Heart left ventricle (tissue), 13 donors: Measurements from ENCODE around the gene NFIA.

Experiments used
- CTCF ChIP-seq, 12 donors: fragments of 200-600 bp; sonication (generic) in 4 of 12; IDR thresholded peaks; one replicate each; pipeline versions ENCODE4 v1.5.0 to v1.8.0; 2018 to 2022; ENCODE audit warnings: antibody characterized with exemption in 12 of 12, mild to moderate bottlenecking in 5 of 12
- POLR2A ChIP-seq, 2 donors: fragments of 450-650 bp; IDR thresholded peaks; one replicate each; pipeline ENCODE4 v1.6.1; 2017; ENCODE audit warnings: antibody characterized with exemption in 2 of 2, mild to moderate bottlenecking in 2 of 2, moderate library complexity in 2 of 2
- donor health status: ischemic (EF 13 %, LVEDD 7.1; RV severe dilation, severe dysfunction).
- donor health status: DM: no; HTN: yes; CAD: no.
- donor health status: DM: no; HTN: no; CAD: no.
- donor health status: ischemic (EF 25% LVEDD 6.9; RV normal size, moderate dysfunction).
- donor health status: ischemic (EF 25% LVEDD 5.7; RV mildly dilated, moderate dysfunction).
- donor health status: ischemic (EF 35%, LVEDD 5.7; RV mildly dilated, moderate dysfunction).
- donor health status: nonischemic (EF 11% LVEDD 7.7; RV severe dilation, severe dysfunction).
- donor health status: DM: yes; HTN: yes; CAD: no.
- donor health status: PGD.
- donor health status: ischemic (EF 29% LVEDD 5.4; RV normal size, mild dysfunction).
- donor health status: nonischemic (EF 23%, LVEDD 6.1; RV moderate dilation, normal function).

- no peak for TF ChIP-seq CTCF (IDR thresholded peaks at IDR 0.05)
- no peak for TF ChIP-seq POLR2A (IDR thresholded peaks at IDR 0.05)
Observed at GRCh38 chr1:61310538-61310937, 228.2 kb downstream of the NFIA start.
